Breast epithelium (tissue), 3 donors: Measurements from ENCODE around the gene PLEKHB2.
"Not testable (repeated sequence)": the region's sequence is repeated elsewhere in the genome, so short reads cannot be mapped to it uniquely, and the experiment has no call there.

ENCODE experiments used
- CTCF ChIP-seq, 3 donors: fragments of 450-650 bp; IDR thresholded peaks; one replicate each; pipeline ENCODE4 v1.5.1; 2016 to 2017; ENCODE audit warnings: antibody characterized with exemption in 3 of 3, mild to moderate bottlenecking in 3 of 3, moderate library complexity in 3 of 3
- POLR2A ChIP-seq: fragments of 450-650 bp; IDR thresholded peaks from one replicate; pipeline ENCODE4 v1.6.1; 2016; ENCODE audit warnings: antibody characterized with exemption, mild to moderate bottlenecking, moderate library complexity
- POLR2AphosphoS5 ChIP-seq, 3 donors: sonication (generic); formaldehyde crosslinking; IDR thresholded peaks; one replicate each; pipeline ENCODE4 v1.6.1; 2017; ENCODE audit warnings: antibody characterized with exemption in 3 of 3

GRCh38 chr2:131178050-131178449, 72.9 kb downstream of the PLEKHB2 start:
- TF ChIP-seq POLR2A; POLR2AphosphoS5 (IDR thresholded peaks at IDR 0.05); CTCF (IDR thresholded peaks at IDR 0.05): not testable (repeated sequence)
